Endothelial cell (in vitro differentiated cells): ENCODE measurements around the gene ERC2. TPM values are rescaled to one million over a fixed set of nuclear protein-coding genes. Genes with fewer than 3 reads are reported as not detected.

Source experiments
- DNase-seq: peaks from one replicate; pipeline ENCODE4 v3.0.0; 2021; ENCODE audit warnings: low spot score
- H3K27ac Mint-ChIP-seq: one replicate; pipeline ENCODE4 v1.8.0; 2021; ENCODE audit warnings: mixed read lengths, inconsistent platforms; ENCODE audit not compliant: unreplicated experiment
- H3K27me3 Mint-ChIP-seq: one replicate; pipeline ENCODE4 v1.8.0; 2021; ENCODE audit warnings: mild to moderate bottlenecking, moderate library complexity, mixed read lengths, inconsistent platforms; ENCODE audit not compliant: unreplicated experiment
- H3K36me3 Mint-ChIP-seq: one replicate; pipeline ENCODE4 v1.8.0; 2021; ENCODE audit warnings: mild to moderate bottlenecking, low read depth, mixed read lengths, inconsistent platforms; ENCODE audit not compliant: unreplicated experiment
- H3K4me1 Mint-ChIP-seq: one replicate; pipeline ENCODE4 v1.8.0; 2021; ENCODE audit warnings: mild to moderate bottlenecking, mixed read lengths, inconsistent platforms; ENCODE audit not compliant: unreplicated experiment
- H3K4me3 Mint-ChIP-seq: one replicate; pipeline ENCODE4 v1.8.0; 2021; ENCODE audit warnings: mild to moderate bottlenecking, mixed read lengths, inconsistent platforms; ENCODE audit not compliant: unreplicated experiment
- H3K9me3 Mint-ChIP-seq: one replicate; pipeline ENCODE4 v1.8.0; 2021; ENCODE audit warnings: mixed read lengths, inconsistent platforms; ENCODE audit not compliant: unreplicated experiment
- total RNA-seq: library from RNA; stranded (reverse); fragmentation: NEBNext Ultra II Directional; extraction: Animal tissue kit (Norgen Biotek cat#: 25700); gene quantifications from one replicate; pipeline ENCODE4 v1.2.1, GENCODE V29; 2021; ENCODE audit not compliant: unreplicated experiment
- TF ChIP-seq, protein P1 (sequence below): fragments of 200-600 bp; sonication (generic); IDR thresholded peaks from one replicate; pipeline ENCODE4 v1.5.0; 2021; ENCODE audit warnings: antibody characterized with exemption; ENCODE audit not compliant: unreplicated experiment

Gene ERC2
- total RNA-seq, 1 donor from 2014 or later, result 20.5 TPM

GRCh38 chr3:55907616-55908015 lies 560.7 kb downstream of the ERC2 start:
- Mint-ChIP-seq H3K27me3 (peaks cover 1% of the 10 kb centered on the region), H3K27ac (no peak overlapping the region), H3K36me3 (no peaks in the 10 kb centered on the region), H3K4me1 (no peaks in the 10 kb centered on the region), H3K4me3 (no peak overlapping the region), H3K9me3 (no peaks in the 10 kb centered on the region)
- TF ChIP-seq, protein P1, sequence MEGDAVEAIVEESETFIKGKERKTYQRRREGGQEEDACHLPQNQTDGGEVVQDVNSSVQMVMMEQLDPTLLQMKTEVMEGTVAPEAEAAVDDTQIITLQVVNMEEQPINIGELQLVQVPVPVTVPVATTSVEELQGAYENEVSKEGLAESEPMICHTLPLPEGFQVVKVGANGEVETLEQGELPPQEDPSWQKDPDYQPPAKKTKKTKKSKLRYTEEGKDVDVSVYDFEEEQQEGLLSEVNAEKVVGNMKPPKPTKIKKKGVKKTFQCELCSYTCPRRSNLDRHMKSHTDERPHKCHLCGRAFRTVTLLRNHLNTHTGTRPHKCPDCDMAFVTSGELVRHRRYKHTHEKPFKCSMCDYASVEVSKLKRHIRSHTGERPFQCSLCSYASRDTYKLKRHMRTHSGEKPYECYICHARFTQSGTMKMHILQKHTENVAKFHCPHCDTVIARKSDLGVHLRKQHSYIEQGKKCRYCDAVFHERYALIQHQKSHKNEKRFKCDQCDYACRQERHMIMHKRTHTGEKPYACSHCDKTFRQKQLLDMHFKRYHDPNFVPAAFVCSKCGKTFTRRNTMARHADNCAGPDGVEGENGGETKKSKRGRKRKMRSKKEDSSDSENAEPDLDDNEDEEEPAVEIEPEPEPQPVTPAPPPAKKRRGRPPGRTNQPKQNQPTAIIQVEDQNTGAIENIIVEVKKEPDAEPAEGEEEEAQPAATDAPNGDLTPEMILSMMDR, result no peak
- no peak for DNase-seq

GRCh38 chr3:55906896-55907295 lies 561.4 kb downstream of the ERC2 start:
- TF ChIP-seq, protein P1, result no peak

GRCh38 chr3:55904716-55905115 lies 563.6 kb downstream of the ERC2 start:
- Mint-ChIP-seq H3K27me3 (peaks cover 1% of the 10 kb centered on the region), H3K36me3 (no peaks in the 10 kb centered on the region), H3K9me3 (no peaks in the 10 kb centered on the region), H3K4me3 (no peak overlapping the region), H3K4me1 (no peaks in the 10 kb centered on the region), H3K27ac (no peak overlapping the region)
- DNase-seq, result no peak
- TF ChIP-seq, protein P1, result no peak

More at GRCh38 chr3:55906896-55907295, 561.4 kb downstream of the ERC2 start:
- Mint-ChIP-seq H3K36me3 (no peaks in the 10 kb centered on the region), H3K9me3 (no peaks in the 10 kb centered on the region), H3K27ac (no peak overlapping the region), H3K4me1 (no peaks in the 10 kb centered on the region), H3K4me3 (no peak overlapping the region), H3K27me3 (peaks cover 1% of the 10 kb centered on the region)
- no peak for DNase-seq

DNA sequence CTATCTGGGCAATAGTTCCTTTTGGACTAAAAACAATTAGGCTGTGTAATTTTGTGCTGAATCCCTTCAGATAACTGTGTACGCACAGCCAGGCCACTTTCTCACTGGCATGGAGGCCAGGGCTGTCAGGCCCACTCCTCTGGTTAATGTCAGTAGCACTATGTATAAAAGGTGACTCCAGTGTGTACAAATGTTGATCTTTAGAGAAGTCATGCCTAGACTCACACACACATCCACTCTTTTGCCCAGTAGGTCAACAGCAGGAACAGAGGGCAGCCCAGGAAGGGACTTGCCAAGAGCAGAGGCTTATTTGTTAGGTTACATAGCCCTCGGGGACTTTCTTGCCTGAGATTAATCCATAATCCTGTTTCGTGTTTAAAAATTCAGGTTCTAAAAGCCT lies 564.6 kb downstream of the ERC2 start:
- H3K36me3 Mint-ChIP-seq, result no peaks in the 10 kb centered on the region
- no peak overlapping the region for H3K27ac Mint-ChIP-seq
- DNase-seq, result no peak
- no peaks in the 10 kb centered on the region for H3K4me1 Mint-ChIP-seq
- H3K27me3 Mint-ChIP-seq, result peaks cover 1% of the 10 kb centered on the region
- no peaks in the 10 kb centered on the region for H3K9me3 Mint-ChIP-seq
- TF ChIP-seq, protein P1, result no peak
- no peak overlapping the region for H3K4me3 Mint-ChIP-seq

DNA sequence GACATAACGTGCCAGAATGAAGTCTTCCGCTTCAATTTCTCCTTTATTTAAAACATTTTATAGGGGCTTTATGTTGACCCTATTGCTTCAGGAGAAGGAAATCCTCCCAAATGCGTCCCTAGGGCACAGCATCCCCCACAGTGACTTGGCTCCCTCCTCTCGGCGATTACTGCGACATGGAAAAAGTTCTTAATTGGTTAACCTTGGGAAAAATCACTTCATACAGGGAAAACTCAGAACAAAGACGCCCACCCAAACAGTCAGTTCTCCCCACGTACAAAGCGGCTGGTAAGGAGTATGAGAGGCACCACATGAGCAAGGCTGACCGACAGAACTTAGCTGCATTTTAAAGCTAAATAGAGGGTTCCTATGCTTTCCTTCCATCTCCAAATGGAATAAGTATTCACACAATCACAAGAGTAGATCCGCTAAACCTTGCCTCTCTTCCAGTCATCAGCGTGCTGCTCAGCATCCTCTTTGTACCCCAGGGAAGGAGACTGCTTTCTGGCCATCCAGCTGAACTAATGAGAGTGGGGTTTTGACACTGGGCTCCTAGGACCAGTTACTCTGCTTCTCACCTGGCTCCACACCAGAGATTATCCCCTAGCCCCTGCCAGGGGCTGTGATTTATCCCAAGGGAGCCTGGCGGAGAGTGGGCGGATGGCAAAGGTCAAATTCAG lies 565.9 kb downstream of the ERC2 start:
- Mint-ChIP-seq H3K27ac (no peak overlapping the region), H3K9me3 (no peaks in the 10 kb centered on the region), H3K4me3 (no peak overlapping the region), H3K36me3 (no peaks in the 10 kb centered on the region), H3K27me3 (peaks cover 1% of the 10 kb centered on the region), H3K4me1 (peaks cover 4% of the 10 kb centered on the region)
- no peak for DNase-seq
- TF ChIP-seq, protein P1, result no peak
